ENCODE data around the gene ANKMY1.

The ANKMY1 gene

DNA sequence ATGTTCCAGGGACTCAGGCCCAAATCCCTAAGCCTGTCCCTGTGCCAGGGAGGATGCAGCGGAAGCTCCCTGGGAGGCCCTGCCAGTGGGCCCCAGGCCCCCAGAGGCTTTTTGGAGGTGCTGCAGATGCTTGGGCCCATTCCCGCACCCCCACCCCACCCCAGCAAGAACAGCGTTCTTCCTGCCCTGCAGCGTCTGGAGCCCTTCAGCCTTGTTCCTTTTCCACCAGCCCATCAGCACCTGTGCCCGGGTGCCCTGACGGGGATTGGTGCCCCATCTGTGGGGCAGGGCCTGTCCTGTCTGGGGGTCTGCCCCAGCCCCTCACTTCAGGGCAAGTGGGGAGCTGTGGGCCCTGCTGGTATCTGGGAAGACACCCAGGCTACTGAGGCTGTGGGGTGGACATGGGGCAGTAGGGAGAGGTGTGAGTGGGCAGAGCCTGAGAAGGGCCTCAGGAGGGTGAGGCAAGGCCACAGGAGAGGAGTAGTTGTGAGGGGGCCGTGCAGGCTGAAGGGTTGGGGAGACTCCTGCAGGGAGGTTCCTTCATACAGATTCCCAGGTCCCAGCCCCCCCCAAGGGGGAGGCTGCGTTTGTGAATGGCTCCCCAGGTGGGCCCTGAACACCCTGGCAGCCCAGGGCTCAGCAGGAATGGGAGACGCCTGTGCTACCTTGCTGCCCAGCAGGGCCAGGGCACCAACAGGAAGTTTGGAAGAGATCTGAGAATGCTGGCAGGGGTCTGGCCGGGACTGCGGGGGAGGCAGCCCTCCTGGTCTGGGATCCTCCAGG lies 12.9 kb upstream of the ANKMY1 start:
- H3K27me3 ChIP-seq (ENCODE audit: low read length) = no peaks in the 10 kb centered on the region
- no peak for TF ChIP-seq EZH2phosphoT487 (conservative IDR thresholded peaks at IDR 0.05; ENCODE audit: low read length)
- TF ChIP-seq, protein P1, sequence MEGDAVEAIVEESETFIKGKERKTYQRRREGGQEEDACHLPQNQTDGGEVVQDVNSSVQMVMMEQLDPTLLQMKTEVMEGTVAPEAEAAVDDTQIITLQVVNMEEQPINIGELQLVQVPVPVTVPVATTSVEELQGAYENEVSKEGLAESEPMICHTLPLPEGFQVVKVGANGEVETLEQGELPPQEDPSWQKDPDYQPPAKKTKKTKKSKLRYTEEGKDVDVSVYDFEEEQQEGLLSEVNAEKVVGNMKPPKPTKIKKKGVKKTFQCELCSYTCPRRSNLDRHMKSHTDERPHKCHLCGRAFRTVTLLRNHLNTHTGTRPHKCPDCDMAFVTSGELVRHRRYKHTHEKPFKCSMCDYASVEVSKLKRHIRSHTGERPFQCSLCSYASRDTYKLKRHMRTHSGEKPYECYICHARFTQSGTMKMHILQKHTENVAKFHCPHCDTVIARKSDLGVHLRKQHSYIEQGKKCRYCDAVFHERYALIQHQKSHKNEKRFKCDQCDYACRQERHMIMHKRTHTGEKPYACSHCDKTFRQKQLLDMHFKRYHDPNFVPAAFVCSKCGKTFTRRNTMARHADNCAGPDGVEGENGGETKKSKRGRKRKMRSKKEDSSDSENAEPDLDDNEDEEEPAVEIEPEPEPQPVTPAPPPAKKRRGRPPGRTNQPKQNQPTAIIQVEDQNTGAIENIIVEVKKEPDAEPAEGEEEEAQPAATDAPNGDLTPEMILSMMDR (IDR thresholded peaks at IDR 0.05; ENCODE audit: insufficient read depth, low read length, poor library complexity, severe bottlenecking) = no peak
- H3K9ac ChIP-seq (ENCODE audit: low read length) = no peak overlapping the region
- peaks cover 10% of the 10 kb centered on the region; the same call in 1 of the 2 replicates for H3F3A ChIP-seq (ENCODE audit: insufficient read depth)
- H3K4me3 ChIP-seq (ENCODE audit: insufficient read depth, low read length, poor library complexity, severe bottlenecking) = no peak overlapping the region
- no peaks in the 10 kb centered on the region for H3K36me3 ChIP-seq (ENCODE audit: low read length)
- H2AFZ ChIP-seq (ENCODE audit: low read depth, low read length, severe bottlenecking) = no peak overlapping the region
- H3K9me3 ChIP-seq (ENCODE audit: insufficient read depth, low read length) = no peaks in the 10 kb centered on the region
- H3K79me2 ChIP-seq (ENCODE audit: insufficient read depth, low read length) = peaks cover 24% of the 10 kb centered on the region
- no peaks in the 10 kb centered on the region for H3K9me2 ChIP-seq (replicated peaks; ENCODE audit: insufficient read depth, low read length)
- no peaks in the 10 kb centered on the region for H4K20me1 ChIP-seq (ENCODE audit: low read depth, low read length)
- no peak overlapping the region for H3K27ac ChIP-seq (ENCODE audit: low read depth, low read length)
- H3K4me2 ChIP-seq (ENCODE audit: low read depth, low read length, poor library complexity, severe bottlenecking) = no peak overlapping the region

DNA sequence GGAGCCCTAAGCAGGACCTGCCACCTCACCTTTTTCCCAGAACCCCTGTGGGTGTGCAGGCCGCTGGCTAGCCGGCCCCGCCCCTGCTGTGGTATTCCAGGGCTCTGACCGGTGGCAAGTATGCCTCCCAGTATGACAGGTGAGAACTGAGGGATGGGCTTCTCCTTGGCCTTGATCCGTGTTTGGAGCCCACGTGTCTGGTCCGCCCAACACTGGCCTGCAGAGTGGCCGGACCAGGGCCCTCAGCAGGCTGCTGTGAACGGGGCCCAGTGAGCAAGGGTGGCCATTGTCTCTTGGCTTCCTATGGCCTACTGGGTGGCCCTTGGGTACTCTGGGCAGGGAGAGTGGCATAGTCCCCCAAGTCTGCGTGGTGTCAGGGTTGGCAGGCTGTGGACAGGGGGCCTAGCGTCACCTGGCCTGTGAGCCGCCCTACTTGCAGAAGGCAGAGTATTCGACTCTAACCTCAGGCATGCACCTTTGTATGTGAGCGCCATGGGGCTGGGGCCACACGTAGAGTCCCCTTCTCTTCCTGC lies 12.3 kb upstream of the ANKMY1 start:
- Histone ChIP-seq H3K4me2 (ENCODE audit: low read depth, low read length, poor library complexity, severe bottlenecking) (peak overlapping the region; percentile 65), H3K79me2 (ENCODE audit: insufficient read depth, low read length) (peaks cover 24% of the 10 kb centered on the region), H3K27me3 (ENCODE audit: low read length) (no peaks in the 10 kb centered on the region)

GRCh38 chr2:240569523-240569997 lies 11.8 kb upstream of the ANKMY1 start:
- H3F3A ChIP-seq (ENCODE audit: insufficient read depth) = peaks cover 21% of the 10 kb centered on the region
- H2AFZ ChIP-seq (ENCODE audit: low read depth, low read length, severe bottlenecking) = no peak overlapping the region
- peaks cover 24% of the 10 kb centered on the region for H3K79me2 ChIP-seq (ENCODE audit: insufficient read depth, low read length)
- peak overlapping the region; percentile 65 for H3K27ac ChIP-seq (ENCODE audit: low read depth, low read length)
- H3K9me3 ChIP-seq (ENCODE audit: insufficient read depth, low read length) = no peaks in the 10 kb centered on the region
- no peak for TF ChIP-seq EZH2phosphoT487 (conservative IDR thresholded peaks at IDR 0.05; ENCODE audit: low read length)
- TF ChIP-seq, protein P1 (IDR thresholded peaks at IDR 0.05; ENCODE audit: insufficient read depth, low read length, poor library complexity, severe bottlenecking) = no peak
- no peaks in the 10 kb centered on the region for H4K20me1 ChIP-seq (ENCODE audit: low read depth, low read length)
- peak overlapping the region; percentile 70 for H3K4me3 ChIP-seq (ENCODE audit: insufficient read depth, low read length, poor library complexity, severe bottlenecking)
- H3K9me2 ChIP-seq (replicated peaks; ENCODE audit: insufficient read depth, low read length) = no peaks in the 10 kb centered on the region
- H3K4me2 ChIP-seq (ENCODE audit: low read depth, low read length, poor library complexity, severe bottlenecking) = peak overlapping the region; percentile 65
- H3K9ac ChIP-seq (ENCODE audit: low read length) = peak overlapping the region; percentile 77
- no peaks in the 10 kb centered on the region for H3K27me3 ChIP-seq (ENCODE audit: low read length)
- H3K36me3 ChIP-seq (ENCODE audit: low read length) = no peaks in the 10 kb centered on the region

More for the DNA sequence above, 12.3 kb upstream of the ANKMY1 start:
- Histone ChIP-seq H3K4me3 (ENCODE audit: insufficient read depth, low read length, poor library complexity, severe bottlenecking) (no peak overlapping the region), H4K20me1 (ENCODE audit: low read depth, low read length) (no peaks in the 10 kb centered on the region), H2AFZ (ENCODE audit: low read depth, low read length, severe bottlenecking) (no peak overlapping the region), H3K9ac (ENCODE audit: low read length) (peak overlapping the region; percentile 77; the same call in 1 of the 2 replicates), H3K9me2 (replicated peaks; ENCODE audit: insufficient read depth, low read length) (no peaks in the 10 kb centered on the region), H3K36me3 (ENCODE audit: low read length) (no peaks in the 10 kb centered on the region), H3K9me3 (ENCODE audit: insufficient read depth, low read length) (no peaks in the 10 kb centered on the region), H3F3A (ENCODE audit: insufficient read depth) (peaks cover 16% of the 10 kb centered on the region), H3K27ac (ENCODE audit: low read depth, low read length) (no peak overlapping the region)
- TF ChIP-seq, protein P1 (IDR thresholded peaks at IDR 0.05; ENCODE audit: insufficient read depth, low read length, poor library complexity, severe bottlenecking) = no peak
- no peak for TF ChIP-seq EZH2phosphoT487 (conservative IDR thresholded peaks at IDR 0.05; ENCODE audit: low read length)

Data from SU-DHL-6 (cell line).